Activated CD4-positive, alpha-beta T cell treated with anti-CD3 and anti-CD28 coated beads, Interleukin-2, Interleukin-6, amounts not matched to agents 100 ng/mL and 50 ng/mL, durations not matched to agents 16 hours and 8 hours (primary cell): ENCODE data around the gene MASP1.

Experiments used
- DNase-seq: peaks from one replicate; pipeline ENCODE4 v3.0.0-alpha.2; 2020

Gene MASP1

GRCh38 chr3:187293516-187294430 lies 2.2 kb upstream of the MASP1 start:
- no peak for DNase-seq

- peak; percentile 42 for DNase-seq
Measured at GRCh38 chr3:187292631-187293515, 1.3 kb upstream of the MASP1 start.

GRCh38 chr3:187292181-187292580 lies 644 bp upstream of the MASP1 start:
- DNase-seq, result no peak

GRCh38 chr3:187291001-187291511 lies 481 bp downstream of the MASP1 start:
- no peak for DNase-seq

- no peak for DNase-seq
Measured at GRCh38 chr3:187290503-187290902, 1.0 kb downstream of the MASP1 start.

GRCh38 chr3:187288855-187289605 lies 2.5 kb downstream of the MASP1 start:
- no peak for DNase-seq

- DNase-seq, result no peak
Measured at GRCh38 chr3:187288131-187288854, 3.2 kb downstream of the MASP1 start.

GRCh38 chr3:187287256-187287655 lies 4.3 kb downstream of the MASP1 start:
- DNase-seq, result no peak

GRCh38 chr3:187286467-187287059 lies 5.0 kb downstream of the MASP1 start:
- DNase-seq, result no peak

GRCh38 chr3:187281191-187281714 lies 10.3 kb downstream of the MASP1 start:
- no peak for DNase-seq

GRCh38 chr3:187280644-187281043 lies 10.9 kb downstream of the MASP1 start:
- no peak for DNase-seq

GRCh38 chr3:187277129-187277462 lies 14.4 kb downstream of the MASP1 start:
- no peak for DNase-seq

- DNase-seq, result no peak
Measured at GRCh38 chr3:187276397-187277128, 15.0 kb downstream of the MASP1 start.

- no peak for DNase-seq
Measured at GRCh38 chr3:187274977-187275338, 16.6 kb downstream of the MASP1 start.

GRCh38 chr3:187274315-187274976 lies 17.1 kb downstream of the MASP1 start:
- no peak for DNase-seq

GRCh38 chr3:187271582-187271981 lies 20.0 kb downstream of the MASP1 start:
- DNase-seq, result no peak

- DNase-seq, result no peak
Measured at GRCh38 chr3:187269486-187269885, 22.1 kb downstream of the MASP1 start.

GRCh38 chr3:187267306-187267705 lies 24.2 kb downstream of the MASP1 start:
- DNase-seq, result no peak

GRCh38 chr3:187266691-187267090 lies 24.8 kb downstream of the MASP1 start:
- DNase-seq, result no peak

- DNase-seq, result no peak
Measured at GRCh38 chr3:187265461-187265955, 26.0 kb downstream of the MASP1 start.
